ENCODE data around the gene CFAP410. TPM values are rescaled to one million over a fixed set of nuclear protein-coding genes. Genes with fewer than 3 reads are reported as not detected.
A peak's percentile ranks its signal among the peaks of the same experiment; 100 is the strongest.

Gene CFAP410
- total and polyA plus RNA-seq, 2 of the 13 experiments (the other 11 are each of a cell fraction or from before 2014, with no cell fraction given): 8.0 to 20.1 TPM

DNA sequence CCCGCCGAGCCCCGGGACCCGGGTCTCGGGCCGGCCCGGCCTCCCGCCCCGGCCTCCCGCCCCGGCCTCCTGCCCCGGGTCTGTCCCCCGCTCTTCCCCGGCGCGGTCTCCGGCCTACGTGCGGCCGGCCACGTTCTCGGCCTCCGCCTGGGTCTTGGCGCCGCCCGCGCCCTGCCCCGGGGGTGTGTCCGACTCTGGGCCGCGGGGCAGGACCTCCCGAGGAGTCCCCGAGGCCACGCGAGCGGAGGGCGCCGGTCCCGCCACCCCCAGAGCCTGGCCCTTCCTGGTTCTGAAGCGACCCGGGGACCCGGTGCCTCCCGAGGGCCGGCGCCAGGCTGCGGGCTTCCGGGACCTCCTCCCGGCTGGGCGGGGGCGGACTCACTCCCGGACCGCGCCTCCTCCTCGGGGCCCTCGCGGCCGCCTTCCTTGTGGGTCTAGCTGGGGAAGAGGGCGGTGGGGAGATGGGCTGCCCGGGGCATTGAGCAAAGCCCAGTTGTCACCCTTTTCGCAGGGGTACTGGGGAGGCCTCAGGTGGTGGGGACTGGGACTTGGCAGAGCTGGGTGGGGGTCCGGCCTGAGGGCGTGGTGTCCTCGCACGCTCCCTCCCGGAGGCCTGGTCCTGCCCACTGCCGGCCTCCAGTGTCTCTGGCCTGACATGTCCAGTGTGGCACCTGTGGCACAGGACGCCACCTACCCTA, 38.8 kb downstream of the CFAP410 start (continued):
- TF ChIP-seq, protein P1, sequence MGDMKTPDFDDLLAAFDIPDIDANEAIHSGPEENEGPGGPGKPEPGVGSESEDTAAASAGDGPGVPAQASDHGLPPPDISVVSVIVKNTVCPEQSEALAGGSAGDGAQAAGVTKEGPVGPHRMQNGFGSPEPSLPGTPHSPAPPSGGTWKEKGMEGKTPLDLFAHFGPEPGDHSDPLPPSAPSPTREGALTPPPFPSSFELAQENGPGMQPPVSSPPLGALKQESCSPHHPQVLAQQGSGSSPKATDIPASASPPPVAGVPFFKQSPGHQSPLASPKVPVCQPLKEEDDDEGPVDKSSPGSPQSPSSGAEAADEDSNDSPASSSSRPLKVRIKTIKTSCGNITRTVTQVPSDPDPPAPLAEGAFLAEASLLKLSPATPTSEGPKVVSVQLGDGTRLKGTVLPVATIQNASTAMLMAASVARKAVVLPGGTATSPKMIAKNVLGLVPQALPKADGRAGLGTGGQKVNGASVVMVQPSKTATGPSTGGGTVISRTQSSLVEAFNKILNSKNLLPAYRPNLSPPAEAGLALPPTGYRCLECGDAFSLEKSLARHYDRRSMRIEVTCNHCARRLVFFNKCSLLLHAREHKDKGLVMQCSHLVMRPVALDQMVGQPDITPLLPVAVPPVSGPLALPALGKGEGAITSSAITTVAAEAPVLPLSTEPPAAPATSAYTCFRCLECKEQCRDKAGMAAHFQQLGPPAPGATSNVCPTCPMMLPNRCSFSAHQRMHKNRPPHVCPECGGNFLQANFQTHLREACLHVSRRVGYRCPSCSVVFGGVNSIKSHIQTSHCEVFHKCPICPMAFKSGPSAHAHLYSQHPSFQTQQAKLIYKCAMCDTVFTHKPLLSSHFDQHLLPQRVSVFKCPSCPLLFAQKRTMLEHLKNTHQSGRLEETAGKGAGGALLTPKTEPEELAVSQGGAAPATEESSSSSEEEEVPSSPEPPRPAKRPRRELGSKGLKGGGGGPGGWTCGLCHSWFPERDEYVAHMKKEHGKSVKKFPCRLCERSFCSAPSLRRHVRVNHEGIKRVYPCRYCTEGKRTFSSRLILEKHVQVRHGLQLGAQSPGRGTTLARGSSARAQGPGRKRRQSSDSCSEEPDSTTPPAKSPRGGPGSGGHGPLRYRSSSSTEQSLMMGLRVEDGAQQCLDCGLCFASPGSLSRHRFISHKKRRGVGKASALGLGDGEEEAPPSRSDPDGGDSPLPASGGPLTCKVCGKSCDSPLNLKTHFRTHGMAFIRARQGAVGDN (CRISPR knock-in tag; IDR thresholded peaks at IDR 0.05): peak; percentile 81
- TF ChIP-seq ISL2 (CRISPR knock-in tag; IDR thresholded peaks at IDR 0.05) (no peak), ZNF414 (CRISPR knock-in tag; IDR thresholded peaks at IDR 0.05) (no peak), LBX2 (CRISPR knock-in tag; IDR thresholded peaks at IDR 0.05; ENCODE audit: borderline replicate concordance) (no peak), ZNF136 (CRISPR knock-in tag; IDR thresholded peaks at IDR 0.05; ENCODE audit: low read depth) (0 out of 2 replicates have a peak, but pooled peaks have one; percentile 35), CHD4 (IDR thresholded peaks at IDR 0.05; ENCODE audit: borderline replicate concordance, low read length) (no peak), CAMTA2 (CRISPR knock-in tag; IDR thresholded peaks at IDR 0.05; ENCODE audit: borderline replicate concordance) (no peak)
- TF ChIP-seq, protein P2, sequence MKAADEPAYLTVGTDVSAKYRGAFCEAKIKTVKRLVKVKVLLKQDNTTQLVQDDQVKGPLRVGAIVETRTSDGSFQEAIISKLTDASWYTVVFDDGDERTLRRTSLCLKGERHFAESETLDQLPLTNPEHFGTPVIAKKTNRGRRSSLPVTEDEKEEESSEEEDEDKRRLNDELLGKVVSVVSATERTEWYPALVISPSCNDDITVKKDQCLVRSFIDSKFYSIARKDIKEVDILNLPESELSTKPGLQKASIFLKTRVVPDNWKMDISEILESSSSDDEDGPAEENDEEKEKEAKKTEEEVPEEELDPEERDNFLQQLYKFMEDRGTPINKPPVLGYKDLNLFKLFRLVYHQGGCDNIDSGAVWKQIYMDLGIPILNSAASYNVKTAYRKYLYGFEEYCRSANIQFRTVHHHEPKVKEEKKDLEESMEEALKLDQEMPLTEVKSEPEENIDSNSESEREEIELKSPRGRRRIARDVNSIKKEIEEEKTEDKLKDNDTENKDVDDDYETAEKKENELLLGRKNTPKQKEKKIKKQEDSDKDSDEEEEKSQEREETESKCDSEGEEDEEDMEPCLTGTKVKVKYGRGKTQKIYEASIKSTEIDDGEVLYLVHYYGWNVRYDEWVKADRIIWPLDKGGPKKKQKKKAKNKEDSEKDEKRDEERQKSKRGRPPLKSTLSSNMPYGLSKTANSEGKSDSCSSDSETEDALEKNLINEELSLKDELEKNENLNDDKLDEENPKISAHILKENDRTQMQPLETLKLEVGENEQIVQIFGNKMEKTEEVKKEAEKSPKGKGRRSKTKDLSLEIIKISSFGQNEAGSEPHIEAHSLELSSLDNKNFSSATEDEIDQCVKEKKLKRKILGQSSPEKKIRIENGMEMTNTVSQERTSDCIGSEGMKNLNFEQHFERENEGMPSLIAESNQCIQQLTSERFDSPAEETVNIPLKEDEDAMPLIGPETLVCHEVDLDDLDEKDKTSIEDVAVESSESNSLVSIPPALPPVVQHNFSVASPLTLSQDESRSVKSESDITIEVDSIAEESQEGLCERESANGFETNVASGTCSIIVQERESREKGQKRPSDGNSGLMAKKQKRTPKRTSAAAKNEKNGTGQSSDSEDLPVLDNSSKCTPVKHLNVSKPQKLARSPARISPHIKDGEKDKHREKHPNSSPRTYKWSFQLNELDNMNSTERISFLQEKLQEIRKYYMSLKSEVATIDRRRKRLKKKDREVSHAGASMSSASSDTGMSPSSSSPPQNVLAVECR (CRISPR knock-in tag; IDR thresholded peaks at IDR 0.05; ENCODE audit: borderline replicate concordance): peak; percentile 65
